NCI-H345 treated with DMSO at 0.1 percent for 48 hours (cell line): Measurements from ENCODE around the gene TOMM40.
"Not testable (repeated sequence)": the region's sequence is repeated elsewhere in the genome, so short reads cannot be mapped to it uniquely, and the experiment has no call there.

Experiments
- DNase-seq: peaks from one replicate; lab custom pipeline; 2025; ENCODE audit not compliant: unreplicated experiment; lab: John Stamatoyannopoulos, UW

Gene TOMM40

DNA sequence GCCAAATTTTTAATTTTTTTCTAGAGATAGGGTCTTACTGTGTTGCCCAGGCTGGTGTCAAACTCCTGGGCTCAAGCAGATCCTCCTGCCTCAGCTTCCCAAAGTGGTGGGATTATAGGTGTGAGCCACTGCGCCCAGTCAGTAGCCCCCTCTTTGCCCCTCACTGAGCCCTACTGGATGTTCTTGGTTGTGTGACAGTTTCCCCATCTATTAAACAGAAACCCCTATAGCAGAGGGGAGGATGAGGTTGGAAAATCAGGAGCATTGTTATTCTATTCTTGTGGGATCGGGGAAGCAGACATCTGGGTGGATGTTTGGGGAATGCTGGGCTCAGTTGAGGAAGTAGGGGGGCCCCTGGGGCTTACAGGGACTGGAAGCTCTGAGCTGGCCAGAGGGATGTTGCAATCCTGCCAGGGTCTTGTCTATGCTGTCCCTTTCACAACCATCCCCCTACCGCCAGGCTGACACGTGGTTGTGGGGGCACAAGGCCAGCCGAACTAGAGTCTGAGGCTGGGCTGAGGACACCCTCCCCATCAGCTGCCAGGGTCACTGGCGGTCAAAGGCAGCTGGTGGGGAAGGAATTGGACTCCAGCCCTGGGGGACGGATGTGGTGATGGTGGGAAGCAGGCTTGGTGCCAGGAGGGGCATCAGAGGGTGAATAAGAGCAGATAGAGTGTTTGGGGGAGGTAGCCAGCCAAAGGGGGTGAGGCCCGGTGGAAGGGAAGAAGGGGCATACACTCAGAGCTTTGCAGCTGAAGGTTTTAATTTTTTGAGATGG, 34.2 kb downstream of the TOMM40 start:
- DNase-seq, result no peak

- DNase-seq, result not testable (repeated sequence)
Measured at GRCh38 chr19:44926245-44927077, 35.4 kb downstream of the TOMM40 start.

- DNase-seq, result no peak
Measured at GRCh38 chr19:44927746-44928145, 36.7 kb downstream of the TOMM40 start.

DNA sequence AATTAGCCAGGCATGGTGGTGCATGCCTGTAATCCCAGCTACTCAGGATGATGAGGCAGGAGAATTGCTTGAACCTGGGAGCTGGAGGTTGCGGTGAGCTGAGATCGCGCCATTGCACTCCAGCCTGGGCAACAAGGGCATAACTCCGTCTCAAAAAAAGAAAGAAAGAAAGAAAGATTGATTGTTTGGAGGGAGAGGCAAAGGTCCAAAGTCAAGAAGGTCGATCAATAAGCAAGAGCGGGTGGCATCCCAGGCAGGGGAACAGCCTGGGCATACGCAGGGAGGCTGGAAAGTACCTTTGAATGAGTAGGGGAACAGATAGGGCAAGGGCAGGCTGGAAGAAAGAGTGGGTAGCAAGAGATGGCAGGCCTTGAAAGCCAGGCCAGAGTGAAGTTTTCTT, 39.0 kb downstream of the TOMM40 start:
- no peak for DNase-seq

- no peak for DNase-seq
Measured at GRCh38 chr19:44931541-44931940, 40.5 kb downstream of the TOMM40 start.

- DNase-seq, result no peak
Measured at GRCh38 chr19:44939668-44940067, 48.6 kb downstream of the TOMM40 start.

- DNase-seq, result no peak
Measured at GRCh38 chr19:44942067-44942571, 51.1 kb downstream of the TOMM40 start, which contains the start of gene APOC4. Gene APOC4, plus strand, starts transcription at chr19:44942237. Its CDS starts 41 bp downstream, at chr19:44942278.

- no peak for DNase-seq
Measured at GRCh38 chr19:44943801-44944249, 52.8 kb downstream of the TOMM40 start.

DNA sequence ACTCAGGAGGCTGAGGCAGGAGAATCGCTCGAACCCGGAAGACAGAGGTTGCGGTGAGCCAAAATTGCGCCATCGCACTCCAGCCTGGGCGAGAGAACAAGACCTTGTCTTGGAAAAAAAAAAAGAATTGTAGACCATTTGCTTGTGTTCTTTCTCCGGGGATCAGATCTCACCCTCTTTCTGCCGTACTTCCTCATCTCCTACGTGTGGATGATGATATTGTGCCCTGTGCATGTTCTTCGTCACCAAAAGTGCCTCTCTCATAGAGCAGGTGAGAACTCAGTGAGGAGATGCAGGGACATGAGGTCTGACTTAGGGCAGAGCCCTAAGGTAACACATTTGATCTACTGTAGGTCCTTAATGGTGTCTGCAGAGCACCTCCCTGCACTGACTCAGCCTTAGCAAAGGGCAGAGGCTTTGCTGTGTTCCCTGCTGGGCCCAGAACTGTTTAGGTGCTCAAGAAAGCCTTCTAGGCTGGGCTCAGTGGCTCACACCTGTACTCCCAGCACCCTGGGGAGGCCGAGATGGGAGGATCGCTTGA, 56.1 kb downstream of the TOMM40 start:
- DNase-seq, result no peak

DNA sequence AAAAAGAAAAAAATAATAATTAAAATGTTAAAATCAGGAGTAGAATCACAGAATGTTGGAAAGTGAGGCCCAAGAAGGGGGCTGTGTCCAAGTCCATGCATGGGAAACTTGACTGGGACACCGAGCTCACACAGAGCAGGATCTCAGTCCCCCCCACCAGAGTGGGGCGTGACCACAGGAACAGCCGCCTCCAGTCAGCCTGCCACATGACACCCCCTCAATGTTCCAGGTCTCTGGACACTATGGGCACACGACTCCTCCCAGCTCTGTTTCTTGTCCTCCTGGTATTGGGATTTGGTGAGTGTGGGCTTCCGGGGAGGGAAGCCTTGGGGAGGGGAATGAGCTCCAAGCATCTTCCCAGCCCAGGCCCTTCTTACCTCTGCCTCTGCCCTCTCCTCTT, 57.2 kb downstream of the TOMM40 start:
- DNase-seq, result no peak

GRCh38 chr19:44948763-44949374, 57.8 kb downstream of the TOMM40 start:
- DNase-seq, result no peak

DNA sequence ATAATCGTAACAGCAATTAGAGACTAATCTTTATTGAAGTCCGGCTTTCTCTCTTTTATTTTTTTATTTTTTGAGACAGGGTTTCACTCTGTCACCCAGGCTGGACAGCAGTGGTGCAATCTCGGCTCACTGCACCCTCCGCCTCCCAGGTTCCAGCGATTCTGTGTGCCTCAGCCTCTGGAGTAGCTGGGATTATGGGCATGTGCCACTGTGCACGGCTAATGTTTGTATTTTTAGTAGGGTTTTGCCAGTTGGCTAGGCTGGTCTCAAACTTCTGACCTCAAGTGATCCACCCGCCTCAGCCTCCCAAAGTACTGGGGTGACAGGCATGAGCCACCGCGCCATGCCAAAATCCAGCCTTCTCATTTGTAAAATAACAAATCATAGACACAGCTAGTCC, 58.5 kb downstream of the TOMM40 start:
- DNase-seq, result no peak

DNA sequence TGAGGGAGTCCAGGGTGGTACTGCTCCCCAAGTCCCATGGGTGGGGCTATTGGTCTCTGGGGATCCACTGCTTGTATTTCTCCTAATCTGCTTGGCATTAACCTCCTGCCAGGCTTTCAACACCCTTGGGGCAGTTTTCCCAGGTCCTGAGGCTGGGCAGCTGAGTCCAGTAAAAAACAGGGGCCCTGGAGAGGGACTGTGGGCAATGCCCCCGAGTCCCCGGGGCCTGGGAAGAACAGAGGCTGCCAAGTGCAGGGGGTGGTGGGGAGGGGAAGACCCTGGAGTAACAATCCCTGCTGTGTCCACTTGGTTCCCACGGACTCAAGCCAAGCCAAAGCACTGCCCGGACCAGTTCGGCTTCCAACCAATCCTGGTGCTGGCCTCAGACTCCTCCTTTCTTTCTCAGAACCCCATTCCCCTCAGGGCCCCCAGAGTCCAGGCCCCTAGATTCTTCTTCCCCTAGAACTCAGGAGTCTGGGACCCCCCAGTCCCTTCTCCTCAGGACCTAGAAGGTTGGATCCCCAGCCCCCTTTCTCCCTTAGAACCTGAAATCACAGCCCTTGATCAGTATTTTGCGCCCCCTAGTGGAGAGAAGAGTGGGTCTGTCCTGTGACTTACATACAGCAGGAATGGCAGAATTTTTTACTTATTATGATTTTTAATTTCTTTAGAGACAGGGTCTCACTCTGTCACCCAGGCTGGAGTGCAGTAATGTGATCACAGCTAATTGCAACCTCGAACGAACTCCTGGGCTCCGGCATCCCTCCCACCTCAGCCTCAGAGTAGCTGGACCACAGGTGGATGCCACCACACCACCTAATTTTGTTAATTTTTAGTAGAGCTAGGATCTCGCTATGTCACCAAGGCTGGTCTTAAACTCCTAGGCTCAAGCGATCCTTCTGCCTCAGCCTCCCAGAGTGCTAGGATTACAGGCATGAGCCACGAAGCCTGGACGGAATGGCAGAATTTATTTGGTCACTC, 60.4 kb downstream of the TOMM40 start:
- peak; percentile 5 for DNase-seq
